HepG2 (cell line): ENCODE data around the gene SESN2. TPM values are rescaled to one million over a fixed set of nuclear protein-coding genes. Genes with fewer than 3 reads are reported as not detected.

ENCODE experiments used
- ARID3A ChIP-seq: IDR thresholded peaks from 2 replicates; pipeline ENCODE4 v1.6.1; 2012; ENCODE audit warnings: low read depth, low read length, improper control_type of control experiment
- DRAP1 ChIP-seq: IDR thresholded peaks from 2 replicates; pipeline ENCODE4 v1.6.1; 2016; ENCODE audit warnings: missing genetic modification reagents, missing compliant biosample characterization
- FLYWCH1 ChIP-seq: sonication (generic); formaldehyde crosslinking; IDR thresholded peaks from 2 replicates; pipeline ENCODE4 v1.8.1; 2023; ENCODE audit warnings: mild to moderate bottlenecking, missing genetic modification reagents
- FOXP4 ChIP-seq: sonication (generic); formaldehyde crosslinking; IDR thresholded peaks from 2 replicates; pipeline ENCODE4 v1.4.0; 2020; ENCODE audit warnings: missing genetic modification reagents
- MLXIP ChIP-seq: sonication (generic); formaldehyde crosslinking; IDR thresholded peaks from 2 replicates; pipeline ENCODE4 v1.9.0; 2021; ENCODE audit warnings: missing genetic modification reagents, borderline replicate concordance
- NR2F2 ChIP-seq: IDR thresholded peaks from 2 replicates; pipeline ENCODE4 v1.6.1; 2012; ENCODE audit warnings: low read depth, inconsistent platforms, borderline replicate concordance
- PHF21A ChIP-seq: sonication (generic); formaldehyde crosslinking; IDR thresholded peaks from 2 replicates; pipeline ENCODE4 v1.5.0; 2020; ENCODE audit warnings: mild to moderate bottlenecking, missing genetic modification reagents
- PLSCR1 ChIP-seq: sonication (generic); formaldehyde crosslinking; IDR thresholded peaks from 2 replicates; pipeline ENCODE4 v1.5.0; 2020; ENCODE audit warnings: missing genetic modification reagents, mild to moderate bottlenecking, borderline replicate concordance
- RAD21 ChIP-seq: fragments of 450-650 bp; formaldehyde crosslinking; IDR thresholded peaks from 2 replicates; pipeline ENCODE4 v1.5.0; 2020; ENCODE audit warnings: mild to moderate bottlenecking
- ZNF207 ChIP-seq: fragments of 450-650 bp; IDR thresholded peaks from 2 replicates; pipeline ENCODE4 v1.6.1; 2016; ENCODE audit warnings: antibody characterized with exemption, borderline replicate concordance
- ZNF280B ChIP-seq: sonication (generic); formaldehyde crosslinking; IDR thresholded peaks from 2 replicates; pipeline ENCODE4 v1.5.0; 2020; ENCODE audit warnings: missing genetic modification reagents, mild to moderate bottlenecking, borderline replicate concordance
- ZNF33B ChIP-seq: sonication (generic); formaldehyde crosslinking; IDR thresholded peaks from 2 replicates; pipeline ENCODE4 v1.5.1; 2020; ENCODE audit warnings: mild to moderate bottlenecking, missing genetic modification reagents
- ZNF446 ChIP-seq: sonication (generic); formaldehyde crosslinking; IDR thresholded peaks from 2 replicates; pipeline ENCODE4 v1.5.0; 2020; ENCODE audit warnings: mild to moderate bottlenecking, missing genetic modification reagents
- ZNF496 ChIP-seq: sonication (generic); formaldehyde crosslinking; IDR thresholded peaks from 2 replicates; pipeline ENCODE4 v1.8.1; 2023; ENCODE audit warnings: mild to moderate bottlenecking, moderate library complexity, missing genetic modification reagents; ENCODE audit not compliant: insufficient replicate concordance
- ZNF503 ChIP-seq: sonication (generic); formaldehyde crosslinking; IDR thresholded peaks from 2 replicates; pipeline ENCODE4 v1.4.0; 2020; ENCODE audit warnings: missing genetic modification reagents
- ZNF773 ChIP-seq: sonication (generic); formaldehyde crosslinking; IDR thresholded peaks from 2 replicates; pipeline ENCODE4 v1.4.0; 2020; ENCODE audit warnings: missing genetic modification reagents, borderline replicate concordance
- ZNF776 ChIP-seq: sonication (generic); formaldehyde crosslinking; IDR thresholded peaks from 2 replicates; pipeline ENCODE4 v1.4.0; 2020; ENCODE audit warnings: mild to moderate bottlenecking, missing genetic modification reagents
- polyA plus RNA-seq, 8 experiments: library from polyadenylated mRNA; depleted of rRNA in 3 of 8; stranded (reverse) in 7 of 8; unstranded in 1 of 8; fragments of >200 nt; fragmentation: Illumina TruSeq in 4 of 8; extraction: Trizol in 4 of 8; gene quantifications; 2 replicates each; pipeline versions ENCODE4 v1.2.1 to v1.2.3, GENCODE V29; 2011 to 2016; ENCODE audit warnings: low read depth in 4 of 8, missing spikeins in 1 of 8, mixed read lengths in 1 of 8; ENCODE audit not compliant: insufficient read depth in 1 of 8
- total RNA-seq, 5 experiments: library from RNA; depleted of rRNA; stranded (reverse); fragments of >200 nt; fragmentation: Illumina TruSeq; extraction: Trizol; gene quantifications; 2 replicates each; pipeline ENCODE4 v1.2.3, GENCODE V29; 2016; ENCODE audit warnings: low read depth in 1 of 5

Gene SESN2
- total and polyA plus RNA-seq, 2 of the 13 experiments (the other 11 are each of a cell fraction or from before 2014, with no cell fraction given) = 13.2 to 19.1 TPM

- TF ChIP-seq RAD21 (CRISPR knock-in tag) = no peak; the same call in 1 of the 2 replicates
- TF ChIP-seq ZNF503 (CRISPR knock-in tag) = no peak
- no peak for TF ChIP-seq FLYWCH1
- TF ChIP-seq FOXP4 (CRISPR knock-in tag) = no peak
- TF ChIP-seq ZNF446 (CRISPR knock-in tag) = no peak
- TF ChIP-seq PLSCR1 = no peak
- no peak for TF ChIP-seq ZNF496 (CRISPR knock-in tag)
- no peak; the same call in 1 of the 2 replicates for TF ChIP-seq ZNF773
- TF ChIP-seq ARID3A = 0 out of 2 replicates have a peak, but pooled peaks have one; percentile 19
- no peak for TF ChIP-seq NR2F2
- TF ChIP-seq ZNF207 = no peak
- TF ChIP-seq DRAP1 (CRISPR knock-in tag) = peak; percentile 90
- no peak for TF ChIP-seq ZNF33B (CRISPR knock-in tag)
- TF ChIP-seq ZNF776 (CRISPR knock-in tag) = 0 out of 2 replicates have a peak, but pooled peaks have one; percentile 68
- TF ChIP-seq MLXIP (CRISPR knock-in tag) = peak; percentile 57; the same call in 1 of the 2 replicates
- peak; percentile 72 for TF ChIP-seq ZNF280B (CRISPR knock-in tag)
- TF ChIP-seq PHF21A (CRISPR knock-in tag) = no peak
Observed at GRCh38 chr1:28259252-28259933, at the start of gene SESN2 (continued).
